MG63 (cell line): ENCODE measurements around the gene CCDC183. TPM values are rescaled to one million over a fixed set of nuclear protein-coding genes. Genes with fewer than 3 reads are reported as not detected.
A peak's percentile ranks its signal among the peaks of the same experiment; 100 is the strongest.
"Not testable (repeated sequence)": the region's sequence is repeated elsewhere in the genome, so short reads cannot be mapped to it uniquely, and the experiment has no call there.

Experiments
- DNase-seq: peaks from one replicate; pipeline ENCODE4 v3.0.0-alpha.2; 2020
- H3K27me3 ChIP-seq: fragments of 250-450 bp; sonication (Bioruptor Pico); 2 replicates; pipeline ENCODE4 v1.5.1; 2020; ENCODE audit warnings: mild to moderate bottlenecking, moderate library complexity
- H3K36me3 ChIP-seq: fragments of 250-450 bp; sonication (Bioruptor Pico); 2 replicates; pipeline ENCODE4 v1.5.1; 2020; ENCODE audit warnings: mild to moderate bottlenecking, moderate library complexity
- H3K4me3 ChIP-seq: fragments of 250-450 bp; sonication (Bioruptor Pico); 2 replicates; pipeline ENCODE4 v1.5.1; 2020; ENCODE audit warnings: mild to moderate bottlenecking, moderate library complexity
- H3K9me3 ChIP-seq: fragments of 250-450 bp; sonication (Bioruptor Pico); 2 replicates; pipeline ENCODE4 v1.5.1; 2020; ENCODE audit warnings: mild to moderate bottlenecking, moderate library complexity
- total RNA-seq: library from RNA; depleted of rRNA; stranded (reverse); fragments of >200 nt; shearing (Covaris generic); gene quantifications from 2 replicates; pipeline ENCODE4 v1.2.3, GENCODE V29; 2014; ENCODE audit warnings: low replicate concordance

The CCDC183 gene
- total RNA-seq, 1 experiment from 2014 or later = not detected

GRCh38 chr9:136789523-136789937 lies 6.6 kb upstream of the CCDC183 start:
- no peaks in the 10 kb centered on the region for H3K9me3 ChIP-seq
- H3K4me3 ChIP-seq = no peak overlapping the region
- H3K36me3 ChIP-seq = peaks cover 3% of the 10 kb centered on the region
- H3K27me3 ChIP-seq = no peaks in the 10 kb centered on the region
- no peak for DNase-seq

- peak; percentile 99 for DNase-seq
- Histone ChIP-seq H3K4me3 (peak within 1 kb of the TSS; percentile 81), H3K36me3 (peaks cover 3% of the 10 kb centered on the region), H3K27me3 (peaks cover under 1% of the 10 kb centered on the region; the same call in 1 of the 2 replicates), H3K9me3 (no peaks in the 10 kb centered on the region)
These were observed 5.3 kb upstream of the CCDC183 start, which contains the start of gene TMEM141 for GRCh38 chr9:136790640-136791515. Gene TMEM141, plus strand, starts transcription at chr9:136791344. Its CDS starts 27 bp downstream, at chr9:136791371.

- Histone ChIP-seq H3K4me3 (peak overlapping the region; percentile 81), H3K27me3 (peaks cover 4% of the 10 kb centered on the region; the same call in 1 of the 2 replicates), H3K36me3 (peaks cover 3% of the 10 kb centered on the region), H3K9me3 (no peaks in the 10 kb centered on the region)
- DNase-seq = peak; percentile 34
These were observed 4.4 kb upstream of the CCDC183 start for GRCh38 chr9:136791516-136792276.

- H3K36me3 ChIP-seq = peaks cover 3% of the 10 kb centered on the region
- peaks cover 5% of the 10 kb centered on the region for H3K27me3 ChIP-seq
- H3K4me3 ChIP-seq = peak overlapping the region; percentile 81
- H3K9me3 ChIP-seq = no peaks in the 10 kb centered on the region
- DNase-seq = no peak
These were observed 3.6 kb upstream of the CCDC183 start for GRCh38 chr9:136792321-136793085.

- H3K4me3 ChIP-seq = no peak overlapping the region
- DNase-seq = no peak
- no peaks in the 10 kb centered on the region for H3K9me3 ChIP-seq
- peaks cover 13% of the 10 kb centered on the region for H3K27me3 ChIP-seq
- H3K36me3 ChIP-seq = peaks cover 3% of the 10 kb centered on the region
These were observed 2.8 kb upstream of the CCDC183 start for GRCh38 chr9:136793086-136793946.

GRCh38 chr9:136794281-136794999 lies 1.7 kb upstream of the CCDC183 start:
- no peak for DNase-seq
- Histone ChIP-seq H3K9me3 (no peaks in the 10 kb centered on the region), H3K4me3 (no peak overlapping the region), H3K27me3 (peaks cover 24% of the 10 kb centered on the region), H3K36me3 (peaks cover 3% of the 10 kb centered on the region)

- H3K27me3 ChIP-seq = peaks cover 29% of the 10 kb centered on the region
- no peak overlapping the region for H3K4me3 ChIP-seq
- DNase-seq = no peak
- no peaks in the 10 kb centered on the region for H3K9me3 ChIP-seq
- H3K36me3 ChIP-seq = peaks cover 3% of the 10 kb centered on the region
These were observed 1.2 kb upstream of the CCDC183 start for GRCh38 chr9:136795000-136795348.

- DNase-seq, H3K4me3 ChIP-seq, H3K9me3 ChIP-seq, H3K36me3 ChIP-seq: not testable (repeated sequence)
- peaks cover 34% of the 10 kb centered on the region for H3K27me3 ChIP-seq
These were observed 723 bp downstream of the CCDC183 start for GRCh38 chr9:136796775-136797347.

- H3K9me3 ChIP-seq = no peaks in the 10 kb centered on the region
- peaks cover 34% of the 10 kb centered on the region for H3K27me3 ChIP-seq
- DNase-seq = no peak
These were observed 2.6 kb downstream of the CCDC183 start for GRCh38 chr9:136798708-136799078.

GRCh38 chr9:136799079-136799853 lies 3.1 kb downstream of the CCDC183 start:
- Histone ChIP-seq H3K9me3 (no peaks in the 10 kb centered on the region), H3K27me3 (peaks cover 34% of the 10 kb centered on the region), H3K36me3 (no peaks in the 10 kb centered on the region), H3K4me3 (no peak overlapping the region)
- DNase-seq = no peak

More at GRCh38 chr9:136798708-136799078, 2.6 kb downstream of the CCDC183 start:
- Histone ChIP-seq H3K4me3 (no peak overlapping the region), H3K36me3 (no peaks in the 10 kb centered on the region; the same call in 1 of the 2 replicates)

- no peaks in the 10 kb centered on the region; the same call in 1 of the 2 replicates for H3K36me3 ChIP-seq
- H3K9me3 ChIP-seq = no peaks in the 10 kb centered on the region
- DNase-seq = peak; percentile 65
- H3K27me3 ChIP-seq = peaks cover 34% of the 10 kb centered on the region
- no peak overlapping the region for H3K4me3 ChIP-seq
These were observed 3.9 kb downstream of the CCDC183 start for GRCh38 chr9:136799854-136800657.

- no peak overlapping the region for H3K4me3 ChIP-seq
- no peaks in the 10 kb centered on the region for H3K9me3 ChIP-seq
- H3K36me3 ChIP-seq = peaks cover 3% of the 10 kb centered on the region
- peaks cover 31% of the 10 kb centered on the region for H3K27me3 ChIP-seq
- DNase-seq = no peak
These were observed 6.2 kb downstream of the CCDC183 start for GRCh38 chr9:136802321-136802720.

- H3K36me3 ChIP-seq, H3K9me3 ChIP-seq, H3K4me3 ChIP-seq, DNase-seq: not testable (repeated sequence)
- peaks cover 24% of the 10 kb centered on the region for H3K27me3 ChIP-seq
These were observed 6.9 kb downstream of the CCDC183 start for GRCh38 chr9:136803009-136803550.
